ENCODE measurements around the gene SESN1.
A peak's percentile ranks its signal among the peaks of the same experiment; 100 is the strongest.
"Not testable (repeated sequence)": the region's sequence is repeated elsewhere in the genome, so short reads cannot be mapped to it uniquely, and the experiment has no call there.

The SESN1 gene

DNA sequence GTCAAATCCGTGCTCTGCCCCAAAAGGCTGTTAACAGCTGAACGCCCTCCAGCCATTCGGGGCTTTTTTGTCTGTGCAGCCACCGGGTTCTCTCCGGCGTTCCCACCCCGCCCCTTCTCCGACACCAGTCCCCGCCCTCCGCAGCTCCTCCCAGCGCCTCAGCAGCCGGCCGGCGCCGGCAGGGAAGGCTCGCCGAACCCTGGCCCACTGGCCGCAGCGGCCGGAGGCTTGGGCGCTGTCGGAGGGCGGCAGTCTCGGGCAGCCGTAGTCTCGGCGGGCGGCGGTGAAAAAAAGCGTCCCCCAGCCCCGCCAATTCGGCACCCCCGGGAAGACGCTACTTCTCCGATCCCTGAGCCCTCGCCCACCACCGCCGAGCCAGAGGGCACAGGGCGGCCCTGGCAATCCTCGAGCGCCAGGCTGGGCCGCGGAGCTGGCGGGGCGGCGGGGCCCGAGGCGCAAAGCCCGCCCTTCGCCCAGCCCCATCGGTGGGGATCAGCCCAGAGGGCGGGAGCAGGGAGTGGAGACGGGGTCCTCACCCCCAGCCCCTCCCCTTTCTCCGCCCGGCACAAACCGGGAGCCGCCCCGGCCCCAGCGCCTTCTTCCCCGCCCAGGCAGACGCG lies at the start of gene SESN1:
Gene SESN1 (minus strand): TSS at position 431 of the 620 bp plus-strand sequence. CDS start 773 bp downstream, outside the sequence.
- TF ChIP-seq, protein P1, sequence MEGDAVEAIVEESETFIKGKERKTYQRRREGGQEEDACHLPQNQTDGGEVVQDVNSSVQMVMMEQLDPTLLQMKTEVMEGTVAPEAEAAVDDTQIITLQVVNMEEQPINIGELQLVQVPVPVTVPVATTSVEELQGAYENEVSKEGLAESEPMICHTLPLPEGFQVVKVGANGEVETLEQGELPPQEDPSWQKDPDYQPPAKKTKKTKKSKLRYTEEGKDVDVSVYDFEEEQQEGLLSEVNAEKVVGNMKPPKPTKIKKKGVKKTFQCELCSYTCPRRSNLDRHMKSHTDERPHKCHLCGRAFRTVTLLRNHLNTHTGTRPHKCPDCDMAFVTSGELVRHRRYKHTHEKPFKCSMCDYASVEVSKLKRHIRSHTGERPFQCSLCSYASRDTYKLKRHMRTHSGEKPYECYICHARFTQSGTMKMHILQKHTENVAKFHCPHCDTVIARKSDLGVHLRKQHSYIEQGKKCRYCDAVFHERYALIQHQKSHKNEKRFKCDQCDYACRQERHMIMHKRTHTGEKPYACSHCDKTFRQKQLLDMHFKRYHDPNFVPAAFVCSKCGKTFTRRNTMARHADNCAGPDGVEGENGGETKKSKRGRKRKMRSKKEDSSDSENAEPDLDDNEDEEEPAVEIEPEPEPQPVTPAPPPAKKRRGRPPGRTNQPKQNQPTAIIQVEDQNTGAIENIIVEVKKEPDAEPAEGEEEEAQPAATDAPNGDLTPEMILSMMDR (IDR thresholded peaks at IDR 0.05; ENCODE audit: low read length): no peak
- no peak for TF ChIP-seq EZH2 (optimal IDR thresholded peaks at IDR 0.05; ENCODE audit: low read depth, low read length)
- no peak for TF ChIP-seq EZH2phosphoT487 (IDR thresholded peaks at IDR 0.05; ENCODE audit: low read length)
- Histone ChIP-seq H3F3A (ENCODE audit: insufficient read depth, low read length) (peaks cover 9% of the 10 kb centered on the region; the same call in 1 of the 2 replicates), H4K20me1 (ENCODE audit: insufficient read depth, low read length) (no peaks in the 10 kb centered on the region), H3K9ac (ENCODE audit: low read length) (peak within 1 kb of the TSS; percentile 81), H3K27me3 (replicated peaks; ENCODE audit: insufficient read depth, low read length) (no peaks in the 10 kb centered on the region), H3K9me2 (replicated peaks; ENCODE audit: insufficient read depth, low read length) (no peaks in the 10 kb centered on the region), H3K4me1 (ENCODE audit: low read length) (peaks cover 16% of the 10 kb centered on the region; the same call in 1 of the 2 replicates), H3K79me2 (ENCODE audit: low read length) (peaks cover 86% of the 10 kb centered on the region), H3K4me2 (ENCODE audit: low read depth, low read length) (peak within 1 kb of the TSS; percentile 86), H3K4me3 (ENCODE audit: low read length) (peak within 1 kb of the TSS; percentile 86), H3K27ac (ENCODE audit: low read length) (peak within 1 kb of the TSS; percentile 96), H3K36me3 (replicated peaks; ENCODE audit: insufficient read depth, low read length) (no peaks in the 10 kb centered on the region), H3K9me3 (replicated peaks; ENCODE audit: insufficient read depth, low read length) (no peaks in the 10 kb centered on the region), H2AFZ (ENCODE audit: low read length) (peak within 1 kb of the TSS; percentile 78)
- DNase-seq: peak; percentile 88

DNA sequence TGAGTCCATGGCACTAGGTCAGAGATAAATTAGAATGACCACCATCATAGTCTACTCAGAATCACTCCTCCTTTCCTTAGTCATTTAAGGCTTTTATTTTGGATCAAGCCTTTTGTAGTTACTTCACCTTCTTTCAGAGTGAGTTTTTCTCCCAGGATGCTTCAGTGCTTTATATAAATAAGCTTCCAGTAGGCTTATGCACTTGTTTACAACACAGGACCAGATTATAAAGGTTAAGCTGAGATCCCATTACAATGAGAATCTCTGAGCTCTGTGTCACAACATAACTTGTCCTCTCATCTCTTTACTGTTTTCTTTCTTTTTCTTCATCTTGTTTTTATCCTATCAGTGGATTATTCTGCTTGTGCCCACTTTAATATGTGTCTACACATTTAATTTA lies 48.5 kb upstream of the SESN1 start:
- no peak overlapping the region for H3K27ac ChIP-seq (ENCODE audit: low read length)
- TF ChIP-seq EZH2phosphoT487 (IDR thresholded peaks at IDR 0.05; ENCODE audit: low read length) (no peak), EZH2 (optimal IDR thresholded peaks at IDR 0.05; ENCODE audit: low read depth, low read length) (no peak)
- TF ChIP-seq, protein P1 (IDR thresholded peaks at IDR 0.05; ENCODE audit: low read length): no peak
- no peaks in the 10 kb centered on the region for H3F3A ChIP-seq (ENCODE audit: insufficient read depth, low read length)
- H3K4me3 ChIP-seq (ENCODE audit: low read length): no peak overlapping the region
- H3K4me1 ChIP-seq (ENCODE audit: low read length): no peaks in the 10 kb centered on the region
- no peak overlapping the region for H3K4me2 ChIP-seq (ENCODE audit: low read depth, low read length)
- H3K79me2 ChIP-seq (ENCODE audit: low read length): no peaks in the 10 kb centered on the region
- no peaks in the 10 kb centered on the region for H3K9me3 ChIP-seq (replicated peaks; ENCODE audit: insufficient read depth, low read length)
- no peaks in the 10 kb centered on the region for H3K9me2 ChIP-seq (replicated peaks; ENCODE audit: insufficient read depth, low read length)
- H3K9ac ChIP-seq (ENCODE audit: low read length): no peak overlapping the region
- no peak overlapping the region for H2AFZ ChIP-seq (ENCODE audit: low read length)
- DNase-seq: no peak
- H3K27me3 ChIP-seq (replicated peaks; ENCODE audit: insufficient read depth, low read length): no peaks in the 10 kb centered on the region
- H4K20me1 ChIP-seq (ENCODE audit: insufficient read depth, low read length): no peaks in the 10 kb centered on the region
- no peaks in the 10 kb centered on the region for H3K36me3 ChIP-seq (replicated peaks; ENCODE audit: insufficient read depth, low read length)

DNA sequence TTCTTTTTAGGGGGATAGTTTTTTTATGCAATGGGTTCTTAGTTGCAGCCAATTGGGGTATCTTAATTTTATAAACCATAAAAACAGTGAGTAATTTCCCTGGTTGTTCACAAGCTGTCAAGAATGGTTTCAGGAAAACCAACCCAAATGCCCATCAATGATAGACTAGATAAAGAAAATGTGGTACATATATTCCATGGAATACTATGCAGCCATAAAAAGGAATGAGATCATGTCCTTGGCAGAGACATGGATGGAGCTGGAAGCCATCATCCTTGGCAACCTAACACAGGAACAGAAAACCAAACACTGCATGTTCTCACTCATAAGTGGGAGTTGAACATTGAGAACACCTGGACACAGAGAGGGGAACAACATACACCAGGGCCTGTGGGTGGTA lies 47.4 kb upstream of the SESN1 start:
- H3K79me2 ChIP-seq (ENCODE audit: low read length); H3K9me2 ChIP-seq (replicated peaks; ENCODE audit: insufficient read depth, low read length): not testable (repeated sequence)

DNA sequence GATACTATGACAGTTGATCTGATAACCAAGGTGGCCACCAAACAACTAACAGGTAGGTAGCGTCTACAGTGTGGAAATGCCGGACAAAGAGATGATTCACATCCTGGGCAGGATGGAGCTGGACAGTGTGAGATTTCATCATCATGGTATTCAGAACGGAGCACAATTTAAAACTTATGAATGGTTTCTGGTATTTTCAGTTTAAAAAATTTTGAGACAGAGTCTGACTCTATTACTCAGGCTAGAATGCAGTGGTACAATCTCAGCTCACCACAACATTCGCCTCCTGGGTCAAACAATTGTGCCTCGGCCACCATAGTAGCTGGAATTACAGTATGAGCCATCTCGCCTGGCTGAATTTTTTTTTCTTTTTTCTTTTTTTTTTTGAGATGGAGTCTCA lies 44.5 kb upstream of the SESN1 start:
- Histone ChIP-seq H3K4me3 (ENCODE audit: low read length) (no peak overlapping the region), H4K20me1 (ENCODE audit: insufficient read depth, low read length) (no peaks in the 10 kb centered on the region), H3K27me3 (replicated peaks; ENCODE audit: insufficient read depth, low read length) (no peaks in the 10 kb centered on the region), H3K36me3 (replicated peaks; ENCODE audit: insufficient read depth, low read length) (no peaks in the 10 kb centered on the region), H3K4me2 (ENCODE audit: low read depth, low read length) (no peak overlapping the region), H3F3A (ENCODE audit: insufficient read depth, low read length) (no peaks in the 10 kb centered on the region), H3K79me2 (ENCODE audit: low read length) (no peaks in the 10 kb centered on the region), H3K9me2 (replicated peaks; ENCODE audit: insufficient read depth, low read length) (no peaks in the 10 kb centered on the region), H3K27ac (ENCODE audit: low read length) (no peak overlapping the region), H3K9me3 (replicated peaks; ENCODE audit: insufficient read depth, low read length) (no peaks in the 10 kb centered on the region), H2AFZ (ENCODE audit: low read length) (no peak overlapping the region), H3K4me1 (ENCODE audit: low read length) (no peaks in the 10 kb centered on the region), H3K9ac (ENCODE audit: low read length) (no peak overlapping the region)
- DNase-seq: no peak
- TF ChIP-seq, protein P1 (IDR thresholded peaks at IDR 0.05; ENCODE audit: low read length): no peak
- TF ChIP-seq EZH2phosphoT487 (IDR thresholded peaks at IDR 0.05; ENCODE audit: low read length): no peak
- TF ChIP-seq EZH2 (optimal IDR thresholded peaks at IDR 0.05; ENCODE audit: low read depth, low read length): no peak

More for the DNA sequence above, 47.4 kb upstream of the SESN1 start:
- not testable (repeated sequence) for H3K4me2 ChIP-seq (ENCODE audit: low read depth, low read length); H4K20me1 ChIP-seq (ENCODE audit: insufficient read depth, low read length); DNase-seq; H3K4me1 ChIP-seq (ENCODE audit: low read length); H3K9me3 ChIP-seq (replicated peaks; ENCODE audit: insufficient read depth, low read length); H3K36me3 ChIP-seq (replicated peaks; ENCODE audit: insufficient read depth, low read length); H3K9ac ChIP-seq (ENCODE audit: low read length); H3K27ac ChIP-seq (ENCODE audit: low read length); H3K27me3 ChIP-seq (replicated peaks; ENCODE audit: insufficient read depth, low read length); H2AFZ ChIP-seq (ENCODE audit: low read length); H3K4me3 ChIP-seq (ENCODE audit: low read length); H3F3A ChIP-seq (ENCODE audit: insufficient read depth, low read length)

DNA sequence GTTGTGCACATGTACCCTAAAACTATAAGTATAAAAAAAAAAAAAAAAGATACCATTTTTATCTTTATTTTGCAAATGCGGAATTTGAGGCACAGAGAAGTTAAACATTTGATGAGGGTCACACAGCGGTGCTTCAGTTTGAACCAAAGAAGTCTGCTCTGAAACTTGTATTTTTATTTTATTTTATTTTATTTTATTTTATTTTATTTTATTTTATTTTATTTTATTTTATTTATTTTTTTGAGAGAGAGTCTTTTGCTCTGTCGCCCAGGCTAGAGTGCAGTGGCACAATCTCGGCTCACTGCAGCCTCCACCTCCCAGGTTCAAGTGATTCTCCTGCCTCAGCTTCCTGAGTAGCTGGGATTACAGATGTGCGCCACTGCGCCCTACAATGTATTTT lies 41.9 kb upstream of the SESN1 start:
- not testable (repeated sequence) for DNase-seq; H3K4me1 ChIP-seq (ENCODE audit: low read length); H3K4me2 ChIP-seq (ENCODE audit: low read depth, low read length); H3K9ac ChIP-seq (ENCODE audit: low read length); H3K27ac ChIP-seq (ENCODE audit: low read length); H4K20me1 ChIP-seq (ENCODE audit: insufficient read depth, low read length); H3K9me3 ChIP-seq (replicated peaks; ENCODE audit: insufficient read depth, low read length); H2AFZ ChIP-seq (ENCODE audit: low read length); H3F3A ChIP-seq (ENCODE audit: insufficient read depth, low read length); H3K4me3 ChIP-seq (ENCODE audit: low read length); H3K36me3 ChIP-seq (replicated peaks; ENCODE audit: insufficient read depth, low read length); H3K9me2 ChIP-seq (replicated peaks; ENCODE audit: insufficient read depth, low read length); H3K79me2 ChIP-seq (ENCODE audit: low read length); H3K27me3 ChIP-seq (replicated peaks; ENCODE audit: insufficient read depth, low read length)
